IMR-90 (cell line): ENCODE measurements around the gene LPAR5. TPM values are rescaled to one million over a fixed set of nuclear protein-coding genes. Genes with fewer than 3 reads are reported as not detected.

Experiments
- ATAC-seq: fragments of 200-7000 bp; cut with Tn5 transposase; 2 replicates; pipeline ENCODE4 v1.9.1; 2020; ENCODE audit warnings: low read depth, mild to moderate bottlenecking, moderate library complexity
- BruUV-seq: library from RNA; stranded (reverse); fragments of 400-500 nt; replicated peaks from 2 replicates; lab custom pipeline; 2021; lab: Mats Ljungman, UMichigan
- CTCF ChIA-PET: fragments of 300-600 bp; formaldehyde crosslinking; extraction: SDS; loops from one replicate; lab custom pipeline; 2021; ENCODE audit warnings: antibody characterized with exemption; lab: Yijun Ruan, JAX
- POLR2A ChIA-PET: fragments of 300-600 bp; sonication (Branson Sonifier 250); formaldehyde crosslinking; loops from one replicate; lab custom pipeline; 2022; ENCODE audit warnings: antibody characterized with exemption; ENCODE audit not compliant: unreplicated experiment; lab: Charles Lee
- DNase-seq: peaks from one replicate; pipeline ENCODE4 v3.0.0; 2013
- H2AFZ ChIP-seq: replicated peaks from 2 replicates; pipeline ENCODE3; 2013; ENCODE audit warnings: low read length, mild to moderate bottlenecking; ENCODE audit not compliant: poor library complexity
- H2AK5ac ChIP-seq: 2 replicates; pipeline ENCODE4 v1.6.1; 2013; ENCODE audit warnings: low read depth, low read length, inconsistent platforms
- H2AK9ac ChIP-seq: replicated peaks from 2 replicates; pipeline ENCODE3; 2013; ENCODE audit warnings: mild to moderate bottlenecking, low read depth, low read length, moderate library complexity; ENCODE audit not compliant: poor library complexity
- H2BK120ac ChIP-seq: 2 replicates; pipeline ENCODE4 v1.6.1; 2013; ENCODE audit warnings: low read depth, low read length, inconsistent platforms
- H2BK15ac ChIP-seq: 3 replicates; pipeline ENCODE4 v1.6.1; 2013; ENCODE audit warnings: low read depth, low read length, inconsistent platforms
- H2BK20ac ChIP-seq: 2 replicates; pipeline ENCODE4 v1.6.1; 2013; ENCODE audit warnings: low read depth, mild to moderate bottlenecking, inconsistent platforms, low read length, moderate library complexity
- H2BK5ac ChIP-seq: 2 replicates; pipeline ENCODE4 v1.6.1; 2013; ENCODE audit warnings: mild to moderate bottlenecking, low read depth, low read length, inconsistent platforms; ENCODE audit not compliant: poor library complexity, severe bottlenecking
- H3K14ac ChIP-seq: replicated peaks from 2 replicates; pipeline ENCODE4 v1.6.1; 2013; ENCODE audit warnings: low read depth, low read length, inconsistent platforms
- H3K18ac ChIP-seq: 2 replicates; pipeline ENCODE4 v1.6.1; 2013; ENCODE audit warnings: low read depth, low read length, control low read depth
- H3K23ac ChIP-seq: 2 replicates; pipeline ENCODE4 v1.6.1; 2013; ENCODE audit warnings: low read depth, low read length, inconsistent platforms
- H3K27ac ChIP-seq: 2 replicates; pipeline ENCODE4 v1.5.1; 2013; ENCODE audit warnings: mild to moderate bottlenecking, control low read depth, low read length; ENCODE audit not compliant: insufficient read depth
- H3K27me3 ChIP-seq: 2 replicates; pipeline ENCODE4 v1.6.1; 2013; ENCODE audit warnings: low read length; ENCODE audit not compliant: control insufficient read depth, insufficient read depth
- H3K36me3 ChIP-seq: 2 replicates; pipeline ENCODE4 v1.6.1; 2013; ENCODE audit warnings: low read length, mixed read lengths; ENCODE audit not compliant: control insufficient read depth, insufficient read depth
- H3K4ac ChIP-seq: 2 replicates; pipeline ENCODE4 v1.6.1; 2013; ENCODE audit warnings: low read depth, low read length, inconsistent platforms
- H3K4me1 ChIP-seq: 2 replicates; pipeline ENCODE4 v1.6.1; 2013; ENCODE audit warnings: low read length, mixed read lengths; ENCODE audit not compliant: control insufficient read depth, insufficient read depth
- H3K4me2 ChIP-seq: 2 replicates; pipeline ENCODE4 v1.6.1; 2013; ENCODE audit warnings: low read depth, mild to moderate bottlenecking, control low read depth, low read length, moderate library complexity
- H3K4me3 ChIP-seq: 2 replicates; pipeline ENCODE4 v1.5.1; 2013; ENCODE audit warnings: low read depth, mild to moderate bottlenecking, control low read depth, low read length, moderate library complexity; ENCODE audit not compliant: insufficient read depth
- H3K56ac ChIP-seq: 2 replicates; pipeline ENCODE4 v1.6.1; 2013; ENCODE audit warnings: low read length, inconsistent platforms; ENCODE audit not compliant: insufficient read depth; ENCODE audit errors: extremely low read depth
- H3K79me1 ChIP-seq, 2 experiments: 2 replicates each; pipeline ENCODE4 v1.6.1; 2013; ENCODE audit warnings: low read length in 2 of 2, inconsistent platforms in 1 of 2, low read depth in 1 of 2
- H3K9ac ChIP-seq: 2 replicates; pipeline ENCODE4 v1.6.1; 2013; ENCODE audit warnings: low read depth, low read length, control low read depth
- H3K9me1 ChIP-seq: 2 replicates; pipeline ENCODE4 v1.6.1; 2013; ENCODE audit warnings: low read length, inconsistent platforms; ENCODE audit not compliant: insufficient read depth
- H3K9me3 ChIP-seq: 2 replicates; pipeline ENCODE4 v1.6.1; 2013; ENCODE audit warnings: low read length; ENCODE audit not compliant: control insufficient read depth, insufficient read depth
- H4K20me1 ChIP-seq: 2 replicates; pipeline ENCODE4 v1.6.1; 2013; ENCODE audit warnings: low read length, inconsistent platforms; ENCODE audit not compliant: insufficient read depth
- H4K5ac ChIP-seq: 2 replicates; pipeline ENCODE4 v1.6.1; 2013; ENCODE audit warnings: mild to moderate bottlenecking, low read depth, low read length, control low read depth
- H4K8ac ChIP-seq, 2 experiments: 2 replicates each; pipeline ENCODE4 v1.6.1; 2013; ENCODE audit warnings: low read depth in 2 of 2, low read length in 2 of 2, control low read depth in 1 of 2, inconsistent platforms in 1 of 2
- H4K91ac ChIP-seq: 2 replicates; pipeline ENCODE4 v1.6.1; 2013; ENCODE audit warnings: low read depth, low read length, inconsistent platforms; ENCODE audit not compliant: insufficient read depth
- BHLHE40 ChIP-seq: fragments of 150-350 bp; IDR thresholded peaks from 2 replicates; pipeline ENCODE4 v1.6.1; 2016; ENCODE audit warnings: mild to moderate bottlenecking, low read depth, low read length
- MAFK ChIP-seq: IDR thresholded peaks from 2 replicates; pipeline ENCODE4 v1.6.1; 2012; ENCODE audit warnings: low read depth, low read length, improper control_type of control experiment
- WGBS, 2 experiments: methylation state at CpG; one replicate each; pipeline versions ENCODE4 v1.1.5 to v1.1.7; 2013; ENCODE audit warnings: missing lambda C conversion rate in 2 of 2; ENCODE audit not compliant: insufficient read length in 1 of 2; ENCODE audit errors: extremely low coverage in 2 of 2; 5-methylcytosine and 5-hydroxymethylcytosine counted together
- dilution Hi-C: fragments of 300-500 bp; cut with HindIII; formaldehyde crosslinking; loops from one replicate; pipeline ENCODE4 v1.14.3; 2018; ENCODE audit warnings: low sequenced_read_pairs; ENCODE audit not compliant: unreplicated experiment
- in situ Hi-C: fragments of 300-500 bp; cut with MboI; formaldehyde crosslinking; loops from 3 replicates; pipeline ENCODE4 v1.14.3; 2019; ENCODE audit warnings: low sequenced_read_pairs, inconsistent platforms, mixed read lengths
- intact Hi-C: fragments of 100-400 bp; cut with micrococcal nuclease; formaldehyde crosslinking; loops from 2 replicates; pipeline ENCODE4 v1.10.0; 2022
- polyA plus RNA-seq, 3 experiments: library from polyadenylated mRNA; depleted of rRNA; stranded (reverse); fragments of >200 nt; gene quantifications; 2 replicates each; pipeline ENCODE4 v1.2.3, GENCODE V29; 2012; ENCODE audit warnings: low replicate concordance in 1 of 3
- total RNA-seq: library from RNA; depleted of rRNA; stranded (reverse); fragments of >200 nt; gene quantifications from 2 replicates; pipeline ENCODE4 v1.2.3, GENCODE V29; 2012

The LPAR5 gene
- total and polyA plus RNA-seq, 2 of the 4 experiments (the other 2 are of a cell fraction): not detected

- Histone ChIP-seq H3K23ac (no peak overlapping the region), H3K9me3 (no peaks in the 10 kb centered on the region), H3K56ac (no peak overlapping the region), H4K5ac (no peak overlapping the region), H3K4ac (no peak overlapping the region), H3K4me3 (peak overlapping the region; percentile 38; the same call in 1 of the 2 replicates), H3K18ac (no peak overlapping the region), H3K79me1 (no peaks in the 10 kb centered on the region), H2AFZ (no peak overlapping the region), H3K14ac (no peak overlapping the region), H3K9ac (no peak overlapping the region), H3K9me1 (no peaks in the 10 kb centered on the region), H3K4me2 (peak overlapping the region; percentile 82), H2BK15ac (no peak overlapping the region), H2BK20ac (no peak overlapping the region), H3K27ac (no peak overlapping the region), H4K91ac (no peak overlapping the region), H4K8ac (no peak overlapping the region), H4K20me1 (no peaks in the 10 kb centered on the region), H2BK120ac (no peak overlapping the region), H2AK9ac (no peak overlapping the region), H2BK5ac (no peak overlapping the region), H2AK5ac (no peak overlapping the region), H3K27me3 (no peaks in the 10 kb centered on the region), H3K36me3 (no peaks in the 10 kb centered on the region), H3K4me1 (peaks cover 3% of the 10 kb centered on the region; the same call in 1 of the 2 replicates)
- ATAC-seq (peak; percentile 42; the same call in 1 of the 2 replicates), DNase-seq (no peak)
- in situ Hi-C loops (no loop called here), dilution Hi-C loops (no loop called here), intact Hi-C loops (no loop called here)
- ChIA-PET POLR2A (no interaction called here), CTCF (interaction anchor here (0.7 kb wide), 1 partner anchor 184 kb away, joined by 3 read pairs; no protein-coding TSS in a partner anchor)
- TF ChIP-seq MAFK (0 out of 2 replicates have a peak, but pooled peaks have one; percentile 8), BHLHE40 (no peak)
- no TSS peak for BruUV-seq
- WGBS, 2 experiments: 10% methylated on average over 2 of the region's 7 CpGs; no CpG with 5 or more reads in 1 of the 2 experiments
These were observed 8.1 kb downstream of the LPAR5 start for GRCh38 chr12:6627616-6628015.
